GM12878 (cell line): ENCODE results near the gene NAA10.

Experiments
- ATF2 ChIP-seq: IDR thresholded peaks from 2 replicates; pipeline ENCODE4 v1.6.1; 2012; ENCODE audit warnings: low read length, inconsistent platforms
- BHLHE40 ChIP-seq, 2 experiments: fragments of 450-650 bp in 1 of 2; IDR thresholded peaks; 2 replicates each; pipeline ENCODE4 v1.6.1; 2011 to 2017; ENCODE audit warnings: low read depth in 2 of 2, borderline replicate concordance in 1 of 2, improper control_type of control experiment in 1 of 2, low read length in 1 of 2, mild to moderate bottlenecking in 1 of 2
- ESRRA ChIP-seq: IDR thresholded peaks from 2 replicates; pipeline ENCODE4 v1.6.1; 2012; ENCODE audit warnings: mild to moderate bottlenecking, low read length, improper control_type of control experiment
- EZH2 ChIP-seq: IDR thresholded peaks from 2 replicates; pipeline ENCODE4 v1.6.1; 2012; ENCODE audit warnings: low read depth, mild to moderate bottlenecking, control low read depth, inconsistent platforms, low read length, borderline replicate concordance; ENCODE audit not compliant: control insufficient read depth
- POLR2AphosphoS5 ChIP-seq: IDR thresholded peaks from 2 replicates; pipeline ENCODE4 v1.6.1; 2011; ENCODE audit warnings: mild to moderate bottlenecking, low read length, inconsistent platforms
- RCOR1 ChIP-seq: conservative IDR thresholded peaks from 2 replicates; pipeline ENCODE4 v1.6.1; 2012; ENCODE audit warnings: low read depth, low read length, improper control_type of control experiment
- SRF ChIP-seq, 2 experiments: IDR thresholded peaks; 2 replicates each; pipeline ENCODE4 v1.6.1; 2011; ENCODE audit warnings: low read depth in 2 of 2, low read length in 2 of 2, mild to moderate bottlenecking in 1 of 2, moderate library complexity in 1 of 2
- STAT3 ChIP-seq: IDR thresholded peaks from 2 replicates; pipeline ENCODE4 v1.6.1; 2011; ENCODE audit warnings: low read depth, low read length, improper control_type of control experiment
- TF ChIP-seq, protein P1 (sequence below), 3 experiments: IDR thresholded peaks in 2 of 3; conservative IDR thresholded peaks in 1 of 3; 2 replicates each; pipeline ENCODE4 v1.5.1; 2011; ENCODE audit warnings: low read depth in 3 of 3, low read length in 3 of 3, mild to moderate bottlenecking in 3 of 3, control low read depth in 2 of 3, moderate library complexity in 2 of 3, inconsistent platforms in 1 of 3, mixed read lengths in 1 of 3; ENCODE audit not compliant: control insufficient read depth in 2 of 3, insufficient read depth in 1 of 3; ENCODE audit errors: extremely low read depth in 1 of 3
- TF ChIP-seq, protein P2 (sequence below): fragments of 450-650 bp; IDR thresholded peaks from 2 replicates; pipeline ENCODE4 v1.6.1; 2014; ENCODE audit warnings: mild to moderate bottlenecking

DNA sequence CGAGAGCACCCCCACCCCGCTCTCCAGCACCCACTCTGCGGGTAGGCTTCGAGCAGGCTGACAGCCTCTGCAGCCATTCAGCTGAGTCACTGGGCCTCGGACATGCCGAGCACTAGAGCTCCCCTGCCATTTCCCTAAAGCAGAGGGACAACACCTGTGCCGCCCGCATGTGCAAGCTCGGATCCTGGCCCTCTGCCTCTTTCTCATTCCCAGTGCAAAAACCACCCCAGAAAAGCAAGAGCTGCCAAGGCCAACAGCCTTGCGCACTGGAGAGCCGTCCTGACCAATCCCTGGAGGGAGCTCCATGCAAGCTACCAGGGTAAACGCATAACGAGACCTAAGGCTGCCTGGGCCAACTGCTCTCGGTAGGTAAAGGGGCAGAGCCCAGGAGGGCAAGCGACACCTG is 31.4 kb upstream of the NAA10 start:
- TF ChIP-seq, protein P1, sequence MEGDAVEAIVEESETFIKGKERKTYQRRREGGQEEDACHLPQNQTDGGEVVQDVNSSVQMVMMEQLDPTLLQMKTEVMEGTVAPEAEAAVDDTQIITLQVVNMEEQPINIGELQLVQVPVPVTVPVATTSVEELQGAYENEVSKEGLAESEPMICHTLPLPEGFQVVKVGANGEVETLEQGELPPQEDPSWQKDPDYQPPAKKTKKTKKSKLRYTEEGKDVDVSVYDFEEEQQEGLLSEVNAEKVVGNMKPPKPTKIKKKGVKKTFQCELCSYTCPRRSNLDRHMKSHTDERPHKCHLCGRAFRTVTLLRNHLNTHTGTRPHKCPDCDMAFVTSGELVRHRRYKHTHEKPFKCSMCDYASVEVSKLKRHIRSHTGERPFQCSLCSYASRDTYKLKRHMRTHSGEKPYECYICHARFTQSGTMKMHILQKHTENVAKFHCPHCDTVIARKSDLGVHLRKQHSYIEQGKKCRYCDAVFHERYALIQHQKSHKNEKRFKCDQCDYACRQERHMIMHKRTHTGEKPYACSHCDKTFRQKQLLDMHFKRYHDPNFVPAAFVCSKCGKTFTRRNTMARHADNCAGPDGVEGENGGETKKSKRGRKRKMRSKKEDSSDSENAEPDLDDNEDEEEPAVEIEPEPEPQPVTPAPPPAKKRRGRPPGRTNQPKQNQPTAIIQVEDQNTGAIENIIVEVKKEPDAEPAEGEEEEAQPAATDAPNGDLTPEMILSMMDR (IDR thresholded peaks at IDR 0.05 in 2 of 3, conservative IDR thresholded peaks at IDR 0.05 in 1 of 3; ENCODE audit: control insufficient read depth in 2 of 3, extremely low read depth in 1 of 3, insufficient read depth in 1 of 3, low read depth in 3 of 3, low read length in 3 of 3): no peak
- TF ChIP-seq STAT3: no peak
- TF ChIP-seq EZH2: no peak
- TF ChIP-seq ESRRA: no peak
- TF ChIP-seq RCOR1: no peak
- TF ChIP-seq POLR2AphosphoS5: no peak
- no peak for TF ChIP-seq SRF (IDR thresholded peaks at IDR 0.05; ENCODE audit: low read depth in 2 of 2, low read length in 2 of 2)
- TF ChIP-seq, protein P2, sequence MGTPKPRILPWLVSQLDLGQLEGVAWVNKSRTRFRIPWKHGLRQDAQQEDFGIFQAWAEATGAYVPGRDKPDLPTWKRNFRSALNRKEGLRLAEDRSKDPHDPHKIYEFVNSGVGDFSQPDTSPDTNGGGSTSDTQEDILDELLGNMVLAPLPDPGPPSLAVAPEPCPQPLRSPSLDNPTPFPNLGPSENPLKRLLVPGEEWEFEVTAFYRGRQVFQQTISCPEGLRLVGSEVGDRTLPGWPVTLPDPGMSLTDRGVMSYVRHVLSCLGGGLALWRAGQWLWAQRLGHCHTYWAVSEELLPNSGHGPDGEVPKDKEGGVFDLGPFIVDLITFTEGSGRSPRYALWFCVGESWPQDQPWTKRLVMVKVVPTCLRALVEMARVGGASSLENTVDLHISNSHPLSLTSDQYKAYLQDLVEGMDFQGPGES: no peak
- no peak for TF ChIP-seq BHLHE40 (IDR thresholded peaks at IDR 0.05; ENCODE audit: borderline replicate concordance in 1 of 2, low read depth in 2 of 2, low read length in 1 of 2)
- TF ChIP-seq ATF2: no peak
